Mesenchymal stem cell (in vitro differentiated cells and primary cell): ENCODE measurements around the gene NUP214.
"Not testable (repeated sequence)": the region's sequence is repeated elsewhere in the genome, so short reads cannot be mapped to it uniquely, and the experiment has no call there.

Experiments
- DNase-seq: peaks from one replicate; pipeline ENCODE4 v3.0.0-alpha.2; 2013
- H2AFZ ChIP-seq: one replicate; pipeline ENCODE4 v1.6.1; 2013; ENCODE audit warnings: low read depth, mild to moderate bottlenecking, control low read depth, inconsistent platforms, low read length, moderate library complexity
- H2AK5ac ChIP-seq: 2 replicates; pipeline ENCODE4 v1.6.1; 2013; ENCODE audit warnings: low read length, moderate library complexity, mild to moderate bottlenecking, inconsistent platforms; ENCODE audit not compliant: severe bottlenecking
- H2BK120ac ChIP-seq: one replicate; pipeline ENCODE4 v1.6.1; 2013; ENCODE audit warnings: low read depth, mild to moderate bottlenecking, inconsistent platforms, low read length, moderate library complexity
- H2BK12ac ChIP-seq, 2 experiments: one replicate each; pipeline ENCODE4 v1.6.1; 2013; ENCODE audit warnings: inconsistent platforms in 2 of 2, low read length in 2 of 2, mild to moderate bottlenecking in 2 of 2, moderate library complexity in 2 of 2, control low read depth in 1 of 2
- H2BK15ac ChIP-seq: one replicate; pipeline ENCODE4 v1.6.1; 2013; ENCODE audit warnings: mild to moderate bottlenecking, low read depth, inconsistent platforms; ENCODE audit not compliant: poor library complexity, severe bottlenecking
- H2BK5ac ChIP-seq: 2 replicates; pipeline ENCODE4 v1.6.1; 2013; ENCODE audit warnings: low read depth, mild to moderate bottlenecking, low read length, control low read depth, inconsistent platforms; ENCODE audit not compliant: poor library complexity, severe bottlenecking
- H3K14ac ChIP-seq, 2 experiments: one replicate each; pipeline ENCODE4 v1.6.1; 2013; ENCODE audit warnings: inconsistent platforms in 2 of 2, low read length in 2 of 2, control low read depth in 1 of 2, mild to moderate bottlenecking in 1 of 2, moderate library complexity in 1 of 2
- H3K18ac ChIP-seq, 2 experiments: one replicate each; pipeline ENCODE4 v1.6.1; 2013; ENCODE audit warnings: inconsistent platforms in 2 of 2, low read length in 2 of 2, control low read depth in 1 of 2, low read depth in 1 of 2, mild to moderate bottlenecking in 1 of 2
- H3K23ac ChIP-seq, 2 experiments: one replicate each; pipeline ENCODE4 v1.6.1; 2013; ENCODE audit warnings: inconsistent platforms in 2 of 2, low read length in 2 of 2, mild to moderate bottlenecking in 2 of 2, moderate library complexity in 2 of 2, control low read depth in 1 of 2
- H3K27ac ChIP-seq: 2 replicates; pipeline ENCODE4 v1.5.1; 2013; ENCODE audit warnings: mild to moderate bottlenecking, moderate library complexity, low read length, control low read depth, inconsistent platforms; ENCODE audit not compliant: poor library complexity, severe bottlenecking
- H3K27me3 ChIP-seq, 2 experiments: 2 replicates each; pipeline versions ENCODE4 v1.6.1 to v1.7.0; 2013; ENCODE audit warnings: low read length in 2 of 2, mild to moderate bottlenecking in 2 of 2, moderate library complexity in 2 of 2, control low read depth in 1 of 2, inconsistent platforms in 1 of 2; ENCODE audit not compliant: control insufficient read depth in 1 of 2, insufficient read depth in 1 of 2
- H3K36me3 ChIP-seq, 2 experiments: 2 replicates each; pipeline versions ENCODE4 v1.6.1 to v1.7.0; 2013; ENCODE audit warnings: low read length in 2 of 2, control low read depth in 1 of 2, inconsistent platforms in 1 of 2, low read depth in 1 of 2, mild to moderate bottlenecking in 1 of 2; ENCODE audit not compliant: insufficient read depth in 2 of 2, control insufficient read depth in 1 of 2
- H3K4ac ChIP-seq, 2 experiments: one replicate each; pipeline ENCODE4 v1.6.1; 2013; ENCODE audit warnings: inconsistent platforms in 2 of 2, low read length in 2 of 2, mild to moderate bottlenecking in 2 of 2, moderate library complexity in 2 of 2, control low read depth in 1 of 2, low read depth in 1 of 2
- H3K4me1 ChIP-seq: 2 replicates; pipeline ENCODE4 v1.6.1; 2013; ENCODE audit warnings: low read depth, low read length, control low read depth; ENCODE audit not compliant: control insufficient read depth, insufficient read depth
- H3K4me2 ChIP-seq: 2 replicates; pipeline ENCODE4 v1.6.1; 2013; ENCODE audit warnings: low read length, mild to moderate bottlenecking, inconsistent platforms; ENCODE audit not compliant: poor library complexity, severe bottlenecking
- H3K4me3 ChIP-seq, 2 experiments: 2 replicates each; pipeline versions ENCODE4 v1.5.1 to v1.7.0; 2013; ENCODE audit warnings: low read length in 2 of 2, mild to moderate bottlenecking in 2 of 2, control low read depth in 1 of 2, low read depth in 1 of 2; ENCODE audit not compliant: insufficient read depth in 1 of 2
- H3K79me1 ChIP-seq: replicated peaks from 2 replicates; pipeline ENCODE4 v1.6.1; 2013; ENCODE audit warnings: mild to moderate bottlenecking, control low read depth, low read length, inconsistent platforms; ENCODE audit not compliant: poor library complexity, severe bottlenecking
- H3K9ac ChIP-seq: 2 replicates; pipeline ENCODE4 v1.7.0; 2013; ENCODE audit warnings: mild to moderate bottlenecking, low read length, moderate library complexity
- H3K9me3 ChIP-seq: 2 replicates; pipeline ENCODE4 v1.7.0; 2013; ENCODE audit warnings: mild to moderate bottlenecking, low read length; ENCODE audit not compliant: control insufficient read depth
- H4K8ac ChIP-seq: one replicate; pipeline ENCODE4 v1.6.1; 2013; ENCODE audit warnings: inconsistent platforms, mild to moderate bottlenecking, low read length, moderate library complexity
- H4K91ac ChIP-seq: one replicate; pipeline ENCODE4 v1.6.1; 2013; ENCODE audit warnings: mild to moderate bottlenecking, low read length, inconsistent platforms
- WGBS: methylation state at CpG from one replicate; pipeline ENCODE4 v1.1.7; 2013; ENCODE audit warnings: mixed read lengths; 5-methylcytosine and 5-hydroxymethylcytosine counted together

NUP214 gene

DNA sequence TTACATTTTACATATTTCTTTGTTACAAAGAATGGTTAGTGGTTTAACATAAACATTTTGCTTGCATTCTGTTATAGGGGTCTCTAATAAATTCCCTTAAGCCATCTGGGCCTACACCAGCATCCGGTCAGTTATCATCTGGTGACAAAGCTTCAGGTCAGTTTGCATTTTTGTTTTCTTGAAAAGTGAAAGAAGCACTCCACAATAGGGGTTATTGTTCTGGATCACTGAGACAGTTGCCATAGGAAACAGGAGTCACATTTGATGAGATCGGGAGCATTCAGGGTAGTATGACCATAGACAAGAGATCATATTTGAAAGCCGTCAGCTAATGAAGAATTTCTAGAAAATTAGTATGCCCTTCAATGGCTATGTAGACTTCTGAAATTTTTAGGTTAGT is 63.6 kb downstream of the NUP214 start:
- Histone ChIP-seq H2BK15ac (no peak overlapping the region), H3K9me3 (no peaks in the 10 kb centered on the region)
- WGBS = 100% methylated on average over 3 of the region's 3 CpGs

DNA sequence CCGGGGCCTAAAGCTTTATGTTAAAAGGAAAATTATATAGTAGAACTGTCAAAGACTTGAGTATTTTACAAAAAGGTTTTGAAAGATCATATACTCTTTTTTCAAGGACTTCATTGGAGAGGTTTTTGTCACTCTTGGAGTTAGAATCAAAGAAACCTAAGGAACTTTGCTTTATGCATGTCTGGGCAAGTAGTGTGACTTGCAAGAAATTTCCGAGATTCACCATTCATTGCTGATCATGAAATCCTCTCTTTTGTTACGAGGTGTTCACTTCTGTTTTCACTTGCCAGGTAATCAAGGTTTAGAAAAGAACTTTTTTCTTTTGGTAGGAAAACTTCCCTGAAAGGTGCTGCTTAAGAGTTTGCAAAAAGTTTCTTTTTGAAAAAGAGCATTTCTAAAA is 64.8 kb downstream of the NUP214 start:
- no peak for DNase-seq
- no peaks in the 10 kb centered on the region for H3K27me3 ChIP-seq
- H3K23ac ChIP-seq = no peak overlapping the region
- H2BK120ac ChIP-seq = no peak overlapping the region
- no peak overlapping the region for H2AK5ac ChIP-seq
- H3K79me1 ChIP-seq = peaks cover 11% of the 10 kb centered on the region
- H4K8ac ChIP-seq = no peak overlapping the region
- H4K91ac ChIP-seq = no peak overlapping the region
- H2BK12ac ChIP-seq = no peak overlapping the region
- H3K4ac ChIP-seq = no peak overlapping the region
- H3K36me3 ChIP-seq = peaks cover 20 to 81% of the 10 kb centered on the region in 2 experiments
- H3K9me3 ChIP-seq = no peaks in the 10 kb centered on the region
- no peak overlapping the region for H3K4me2 ChIP-seq
- H2AFZ ChIP-seq = no peak overlapping the region
- WGBS = 81% methylated on average over 3 of the region's 3 CpGs
- no peak overlapping the region for H3K27ac ChIP-seq
- no peak overlapping the region for H3K18ac ChIP-seq
- no peak overlapping the region for H3K14ac ChIP-seq
- no peaks in the 10 kb centered on the region for H3K4me1 ChIP-seq
- no peak overlapping the region for H3K9ac ChIP-seq
- H2BK15ac ChIP-seq = no peak overlapping the region
- H2BK5ac ChIP-seq = no peak overlapping the region
- H3K4me3 ChIP-seq = no peak overlapping the region

More for the DNA sequence above, 63.6 kb downstream of the NUP214 start:
- no peak overlapping the region for H3K14ac ChIP-seq
- H3K23ac ChIP-seq = no peak overlapping the region
- no peak overlapping the region for H3K4ac ChIP-seq
- peaks cover 9% of the 10 kb centered on the region for H3K79me1 ChIP-seq
- H3K27ac ChIP-seq = no peak overlapping the region
- no peak overlapping the region for H4K8ac ChIP-seq
- H3K18ac ChIP-seq = no peak overlapping the region
- H3K4me3 ChIP-seq = no peak overlapping the region
- no peak overlapping the region for H4K91ac ChIP-seq
- H3K9ac ChIP-seq = no peak overlapping the region
- no peaks in the 10 kb centered on the region for H3K27me3 ChIP-seq
- H2AK5ac ChIP-seq = no peak overlapping the region
- H2BK120ac ChIP-seq = no peak overlapping the region
- H3K4me1 ChIP-seq = no peaks in the 10 kb centered on the region
- H2BK12ac ChIP-seq = no peak overlapping the region
- H3K4me2 ChIP-seq = no peak overlapping the region
- no peak for DNase-seq
- H2AFZ ChIP-seq = no peak overlapping the region
- peaks cover 17 to 77% of the 10 kb centered on the region in 2 experiments for H3K36me3 ChIP-seq
- H2BK5ac ChIP-seq = no peak overlapping the region

DNA sequence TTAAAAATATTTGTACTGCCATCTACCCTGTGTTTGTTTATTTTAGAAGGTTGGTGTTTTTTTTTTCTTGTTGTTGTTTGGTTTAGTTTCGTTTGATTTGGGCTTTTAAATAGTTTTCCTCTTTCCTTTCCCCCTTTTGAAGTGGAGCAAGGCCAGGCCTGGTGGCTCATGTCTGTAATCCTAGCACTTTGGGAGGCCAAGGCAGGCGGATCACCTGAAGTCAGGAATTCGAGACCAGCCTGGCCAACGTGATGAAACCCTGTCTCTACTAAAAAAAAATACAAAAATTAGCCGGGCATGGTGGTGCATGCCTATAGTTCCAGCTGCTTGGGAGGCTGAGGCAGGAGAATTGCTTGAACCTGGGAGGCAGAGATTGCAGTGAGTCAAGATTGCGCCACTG is 65.6 kb downstream of the NUP214 start:
- H3K27ac ChIP-seq, DNase-seq, H2AK5ac ChIP-seq, H3K27me3 ChIP-seq, H2AFZ ChIP-seq, H2BK12ac ChIP-seq, H4K8ac ChIP-seq, H3K18ac ChIP-seq, H4K91ac ChIP-seq, H2BK120ac ChIP-seq, H3K4me3 ChIP-seq, H3K9me3 ChIP-seq, H2BK15ac ChIP-seq, H3K79me1 ChIP-seq, H3K14ac ChIP-seq, H3K4me2 ChIP-seq, H3K4ac ChIP-seq, H3K9ac ChIP-seq, H3K23ac ChIP-seq, H3K4me1 ChIP-seq, H2BK5ac ChIP-seq: not testable (repeated sequence)
- WGBS = 98% methylated on average over 3 of the region's 6 CpGs
- H3K36me3 ChIP-seq = peaks cover 23 to 76% of the 10 kb centered on the region in 2 experiments

DNA sequence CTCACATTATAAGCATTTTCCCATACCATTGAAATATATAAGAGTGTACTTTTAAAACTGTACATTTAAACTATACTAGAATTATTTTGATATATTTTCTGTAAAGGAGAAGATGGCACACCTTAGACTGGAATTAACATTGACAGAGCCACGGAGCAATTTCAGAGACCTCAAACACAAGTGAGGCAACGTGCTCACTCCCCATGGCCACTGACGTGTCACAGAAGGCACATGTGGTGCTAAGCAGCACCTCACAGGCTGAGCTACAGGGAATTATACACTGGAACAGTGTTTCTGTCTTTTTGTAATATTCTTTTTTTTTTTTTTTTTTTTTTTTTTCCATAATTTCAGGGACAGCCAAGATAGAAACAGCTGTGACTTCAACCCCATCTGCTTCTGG is 66.5 kb downstream of the NUP214 start:
- H2BK15ac ChIP-seq = no peak overlapping the region
- no peaks in the 10 kb centered on the region for H3K4me1 ChIP-seq
- H3K23ac ChIP-seq = no peak overlapping the region
- H3K14ac ChIP-seq = no peak overlapping the region
- DNase-seq = no peak
- H2BK120ac ChIP-seq = no peak overlapping the region
- H3K27ac ChIP-seq = no peak overlapping the region
- no peak overlapping the region for H3K4ac ChIP-seq
- H2AK5ac ChIP-seq = no peak overlapping the region
- H3K4me3 ChIP-seq = no peak overlapping the region
- no peak overlapping the region for H4K8ac ChIP-seq
- H3K9ac ChIP-seq = no peak overlapping the region
- H3K18ac ChIP-seq = no peak overlapping the region
- H3K9me3 ChIP-seq = no peaks in the 10 kb centered on the region
- peaks cover 24 to 76% of the 10 kb centered on the region in 2 experiments for H3K36me3 ChIP-seq
- H4K91ac ChIP-seq = no peak overlapping the region
- peaks cover 6% of the 10 kb centered on the region for H3K79me1 ChIP-seq
- H2BK12ac ChIP-seq = no peak overlapping the region
- H2BK5ac ChIP-seq = no peak overlapping the region
- H2AFZ ChIP-seq = no peak overlapping the region
- no peaks in the 10 kb centered on the region for H3K27me3 ChIP-seq
- H3K4me2 ChIP-seq = no peak overlapping the region
- 95% methylated on average over 3 of the region's 3 CpGs for WGBS
